ENCODE results near the gene MSH5. TPM values are rescaled to one million over a fixed set of nuclear protein-coding genes. Genes with fewer than 3 reads are reported as not detected.
A peak's percentile ranks its signal among the peaks of the same experiment; 100 is the strongest.

The MSH5 gene
- total RNA-seq, 6 experiments from 2014 or later: 3.2 to 8.5 (median 4.3) TPM

DNA sequence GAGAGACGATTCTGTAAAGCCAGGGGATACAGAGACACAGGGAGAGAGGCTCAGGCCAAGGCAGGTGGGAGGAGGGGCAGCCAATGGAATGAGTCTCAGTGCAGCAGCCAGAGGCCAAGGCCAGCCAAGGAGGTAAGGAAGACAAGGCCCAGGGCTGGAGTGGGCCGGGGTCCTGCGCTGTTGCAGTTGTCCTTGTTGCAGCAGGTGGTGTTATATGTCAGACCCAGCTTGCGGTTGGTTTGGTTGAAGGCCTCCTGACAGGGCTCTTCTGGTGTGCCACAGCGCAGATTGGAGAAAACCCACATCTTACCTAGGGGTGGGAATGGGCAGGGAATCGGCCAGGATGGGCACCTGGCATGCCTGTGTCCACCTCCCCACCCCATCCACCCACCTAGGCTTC, 20.8 kb upstream of the MSH5 start:
- Histone ChIP-seq H3K4me1 (no peaks in the 10 kb centered on the region), H3K4me3 (no peak overlapping the region), H3K27me3 (no peaks in the 10 kb centered on the region), H3K36me3 (no peaks in the 10 kb centered on the region), H3K9me3 (no peaks in the 10 kb centered on the region), H3K27ac (no peak overlapping the region)
- WGBS (ENCODE audit: insufficient coverage, low coverage, low lambda C conversion rate, missing lambda C conversion rate): 90% methylated on average over 1 of the region's 6 CpGs
- intact Hi-C loops (cut with DNase I): loop anchor here in 1 of 2 donors (10.0 kb wide), 1 partner anchor 46 kb away; the partner anchor contains the start of gene SAPCD1
- peak in 1 of 4 donors; percentile 12 for ATAC-seq
- TF ChIP-seq, protein P1, sequence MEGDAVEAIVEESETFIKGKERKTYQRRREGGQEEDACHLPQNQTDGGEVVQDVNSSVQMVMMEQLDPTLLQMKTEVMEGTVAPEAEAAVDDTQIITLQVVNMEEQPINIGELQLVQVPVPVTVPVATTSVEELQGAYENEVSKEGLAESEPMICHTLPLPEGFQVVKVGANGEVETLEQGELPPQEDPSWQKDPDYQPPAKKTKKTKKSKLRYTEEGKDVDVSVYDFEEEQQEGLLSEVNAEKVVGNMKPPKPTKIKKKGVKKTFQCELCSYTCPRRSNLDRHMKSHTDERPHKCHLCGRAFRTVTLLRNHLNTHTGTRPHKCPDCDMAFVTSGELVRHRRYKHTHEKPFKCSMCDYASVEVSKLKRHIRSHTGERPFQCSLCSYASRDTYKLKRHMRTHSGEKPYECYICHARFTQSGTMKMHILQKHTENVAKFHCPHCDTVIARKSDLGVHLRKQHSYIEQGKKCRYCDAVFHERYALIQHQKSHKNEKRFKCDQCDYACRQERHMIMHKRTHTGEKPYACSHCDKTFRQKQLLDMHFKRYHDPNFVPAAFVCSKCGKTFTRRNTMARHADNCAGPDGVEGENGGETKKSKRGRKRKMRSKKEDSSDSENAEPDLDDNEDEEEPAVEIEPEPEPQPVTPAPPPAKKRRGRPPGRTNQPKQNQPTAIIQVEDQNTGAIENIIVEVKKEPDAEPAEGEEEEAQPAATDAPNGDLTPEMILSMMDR (IDR thresholded peaks at IDR 0.05): no peak
- no peak for TF ChIP-seq POLR2A (IDR thresholded peaks at IDR 0.05)
- no peak for DNase-seq

DNA sequence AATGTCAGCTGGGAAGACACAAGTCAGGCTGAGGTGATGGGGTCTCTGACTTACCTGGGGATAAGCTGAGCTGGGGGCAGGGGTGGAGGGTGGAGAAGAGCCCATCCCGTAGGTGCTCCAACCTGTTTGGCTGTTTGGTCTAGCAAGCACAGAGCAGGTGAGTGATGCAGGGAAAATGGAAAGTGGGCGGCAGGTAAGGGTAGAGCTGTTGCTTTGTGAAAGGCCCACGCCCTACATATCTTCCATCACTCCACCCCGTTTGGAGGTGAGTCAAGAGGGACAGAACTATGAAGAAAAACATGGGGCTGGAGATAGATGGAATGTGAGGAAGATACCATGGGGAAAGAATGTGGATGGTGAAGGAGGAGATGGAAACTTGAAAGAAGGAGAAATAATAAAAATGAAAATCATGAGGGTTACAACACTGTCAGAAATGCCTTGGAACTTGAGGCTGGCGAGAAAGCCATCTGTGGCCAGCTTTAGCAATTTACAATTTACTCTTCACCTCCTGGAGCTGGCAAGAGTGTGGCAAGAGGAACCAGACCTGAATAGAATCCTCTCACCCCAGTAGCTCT, 19.5 kb upstream of the MSH5 start:
- WGBS (ENCODE audit: insufficient coverage, low coverage, low lambda C conversion rate, missing lambda C conversion rate): 84% methylated on average over 5 of the region's 5 CpGs
- intact Hi-C loops (cut with DNase I): no loop called here
- ATAC-seq (no peak), DNase-seq (no peak)
- Histone ChIP-seq H3K27me3 (no peaks in the 10 kb centered on the region), H3K9me3 (no peaks in the 10 kb centered on the region), H3K36me3 (no peaks in the 10 kb centered on the region), H3K4me3 (no peak overlapping the region), H3K27ac (no peak overlapping the region), H3K4me1 (no peaks in the 10 kb centered on the region)
- no peak for TF ChIP-seq POLR2A (IDR thresholded peaks at IDR 0.05)
- TF ChIP-seq, protein P1 (IDR thresholded peaks at IDR 0.05): no peak

DNA sequence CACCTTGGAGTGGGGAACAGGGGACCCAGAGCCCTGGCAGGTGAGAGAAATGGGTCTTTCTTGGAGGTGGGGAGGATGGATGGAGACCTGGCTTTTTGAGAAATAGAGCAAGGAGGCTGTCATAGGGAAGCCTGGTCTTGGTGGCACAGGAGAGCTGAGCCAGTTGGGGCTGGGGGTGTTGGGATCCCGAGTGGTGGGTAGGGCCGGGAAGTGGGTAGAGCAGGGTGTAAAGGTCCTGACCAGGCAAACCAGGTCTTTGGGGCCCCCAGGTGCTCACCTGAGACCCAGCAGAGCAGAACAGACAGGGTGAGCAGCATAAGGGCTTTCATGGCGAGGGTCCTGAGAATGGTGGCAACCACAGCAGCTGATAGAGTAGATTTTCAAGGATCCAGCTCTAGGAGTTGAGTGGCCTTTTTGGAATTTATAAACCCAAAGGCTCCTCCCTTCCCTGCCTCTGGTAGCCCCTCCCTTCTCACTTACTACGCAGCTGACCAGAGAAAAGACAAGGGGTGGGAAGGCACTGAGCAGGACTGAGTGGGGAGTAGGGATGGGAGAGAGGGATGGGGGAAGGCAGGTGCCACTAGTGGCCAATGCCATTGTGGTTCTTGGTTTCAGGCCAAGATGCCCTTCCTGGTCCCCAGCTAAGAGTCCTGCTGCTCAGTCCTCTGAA, 18.3 kb upstream of the MSH5 start, which contains the start of gene LY6G6C:
Gene LY6G6C, minus strand, starts transcription at position 396 of the 670 bp plus-strand sequence. Its CDS starts 67 bp downstream, at position 329.
- no peak for TF ChIP-seq POLR2A (IDR thresholded peaks at IDR 0.05)
- TF ChIP-seq, protein P1 (IDR thresholded peaks at IDR 0.05): no peak
- intact Hi-C loops (cut with DNase I): no loop called here
- peaks cover 0 to under 1% (median 0%) of the 10 kb centered on the region in 4 donors for H3K36me3 ChIP-seq
- DNase-seq (no peak), ATAC-seq (no peak)
- H3K27me3 ChIP-seq: no peaks in the 10 kb centered on the region
- 54% methylated on average over 2 of the region's 4 CpGs for WGBS (ENCODE audit: insufficient coverage, low coverage, low lambda C conversion rate, missing lambda C conversion rate)
- no peaks in the 10 kb centered on the region for H3K9me3 ChIP-seq
- H3K4me1 ChIP-seq: no peaks in the 10 kb centered on the region
- H3K4me3 ChIP-seq: no peak within 1 kb of the TSS
- no peak within 1 kb of the TSS for H3K27ac ChIP-seq

DNA sequence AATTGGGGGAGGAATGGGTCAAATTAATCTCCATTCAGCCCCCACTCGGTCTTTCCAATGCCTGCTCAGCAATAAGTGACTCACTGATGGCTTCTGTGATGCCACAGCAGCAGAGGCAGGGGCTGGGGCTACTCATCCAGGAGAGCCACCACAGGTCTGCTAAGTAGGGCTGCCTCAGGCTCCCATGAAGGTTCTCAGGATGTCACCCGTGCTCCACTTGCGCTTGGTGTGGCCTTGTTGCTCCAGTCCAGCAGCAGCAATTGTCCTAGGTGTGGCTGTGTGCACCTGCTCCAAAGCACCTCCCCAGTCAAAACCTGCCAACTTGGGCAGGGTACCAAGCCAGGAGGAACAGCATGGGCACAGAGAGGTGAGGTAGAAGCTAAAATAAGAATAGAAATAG, 17.6 kb upstream of the MSH5 start:
- TF ChIP-seq, protein P1 (IDR thresholded peaks at IDR 0.05): no peak
- TF ChIP-seq POLR2A (IDR thresholded peaks at IDR 0.05): no peak
- Histone ChIP-seq H3K27me3 (no peaks in the 10 kb centered on the region), H3K4me3 (no peak overlapping the region), H3K27ac (no peak overlapping the region), H3K9me3 (no peaks in the 10 kb centered on the region), H3K36me3 (peaks cover 0 to 5% (median 0%) of the 10 kb centered on the region in 4 donors), H3K4me1 (no peaks in the 10 kb centered on the region)
- ATAC-seq (no peak), DNase-seq (no peak)
- 100% methylated on average over 2 of the region's 3 CpGs for WGBS (ENCODE audit: insufficient coverage, low coverage, low lambda C conversion rate, missing lambda C conversion rate)
- intact Hi-C loops (cut with DNase I): no loop called here
